ENCODE results near the gene VTN. TPM values are rescaled to one million over a fixed set of nuclear protein-coding genes. Genes with fewer than 3 reads are reported as not detected.

Gene VTN
- total RNA-seq, 1 donor: 0.09 TPM

DNA sequence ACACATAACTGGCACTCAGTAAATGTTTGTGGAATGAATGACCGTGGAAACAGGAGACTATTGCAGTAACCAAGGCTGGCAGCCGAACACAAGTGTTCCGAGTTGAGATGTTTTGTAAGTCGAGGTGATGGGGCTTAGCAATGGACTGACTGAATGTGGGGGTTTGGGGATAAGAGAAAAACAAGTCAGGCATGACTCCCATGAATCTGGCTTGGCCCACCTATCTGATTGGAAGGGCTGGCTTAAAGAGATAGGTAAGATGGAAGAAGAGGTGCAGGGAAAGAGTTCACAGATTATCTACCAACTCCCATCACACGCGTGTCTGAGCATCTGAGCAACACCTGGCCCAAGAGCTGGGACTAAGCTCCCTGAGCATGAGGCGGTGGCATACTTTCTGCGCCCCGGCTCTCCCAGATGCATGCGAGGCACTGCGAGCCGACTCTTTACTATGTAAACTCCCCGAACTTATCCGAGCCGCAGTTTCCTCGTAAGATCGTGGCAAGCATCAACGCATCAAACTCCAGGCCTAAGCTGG is 35.4 kb downstream of the VTN start:
- peak overlapping the region; percentile 95 for H3K4me3 ChIP-seq (ENCODE audit: low read depth, low read length)
- TF ChIP-seq, protein P1, sequence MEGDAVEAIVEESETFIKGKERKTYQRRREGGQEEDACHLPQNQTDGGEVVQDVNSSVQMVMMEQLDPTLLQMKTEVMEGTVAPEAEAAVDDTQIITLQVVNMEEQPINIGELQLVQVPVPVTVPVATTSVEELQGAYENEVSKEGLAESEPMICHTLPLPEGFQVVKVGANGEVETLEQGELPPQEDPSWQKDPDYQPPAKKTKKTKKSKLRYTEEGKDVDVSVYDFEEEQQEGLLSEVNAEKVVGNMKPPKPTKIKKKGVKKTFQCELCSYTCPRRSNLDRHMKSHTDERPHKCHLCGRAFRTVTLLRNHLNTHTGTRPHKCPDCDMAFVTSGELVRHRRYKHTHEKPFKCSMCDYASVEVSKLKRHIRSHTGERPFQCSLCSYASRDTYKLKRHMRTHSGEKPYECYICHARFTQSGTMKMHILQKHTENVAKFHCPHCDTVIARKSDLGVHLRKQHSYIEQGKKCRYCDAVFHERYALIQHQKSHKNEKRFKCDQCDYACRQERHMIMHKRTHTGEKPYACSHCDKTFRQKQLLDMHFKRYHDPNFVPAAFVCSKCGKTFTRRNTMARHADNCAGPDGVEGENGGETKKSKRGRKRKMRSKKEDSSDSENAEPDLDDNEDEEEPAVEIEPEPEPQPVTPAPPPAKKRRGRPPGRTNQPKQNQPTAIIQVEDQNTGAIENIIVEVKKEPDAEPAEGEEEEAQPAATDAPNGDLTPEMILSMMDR (IDR thresholded peaks at IDR 0.05; ENCODE audit: insufficient read depth, low read length): no peak
- DNase-seq (ENCODE audit: low read depth): no peak

DNA sequence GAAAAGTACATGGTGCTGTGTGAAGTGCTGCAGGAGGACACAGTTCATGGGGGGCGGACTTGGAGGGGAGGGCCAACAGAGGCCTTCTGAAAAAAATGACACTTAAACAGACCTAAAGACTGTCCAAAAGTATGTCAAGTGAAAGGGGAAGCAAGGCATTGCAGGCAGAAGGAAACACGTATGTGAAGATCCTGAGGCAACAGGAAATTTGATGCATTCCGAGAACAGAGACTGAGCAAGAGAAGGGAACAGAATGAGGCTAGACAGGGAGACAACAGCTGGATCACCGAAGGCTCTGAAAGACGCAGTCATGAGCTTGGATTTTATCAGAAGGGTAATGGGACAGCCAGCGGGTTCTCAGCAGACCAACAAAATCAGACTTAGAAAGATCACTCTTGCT is 35.9 kb downstream of the VTN start:
- peak overlapping the region; percentile 95 for H3K4me3 ChIP-seq (ENCODE audit: low read depth, low read length)
- peak; percentile 28 for DNase-seq (ENCODE audit: low read depth)
- TF ChIP-seq, protein P1 (IDR thresholded peaks at IDR 0.05; ENCODE audit: insufficient read depth, low read length): no peak

DNA sequence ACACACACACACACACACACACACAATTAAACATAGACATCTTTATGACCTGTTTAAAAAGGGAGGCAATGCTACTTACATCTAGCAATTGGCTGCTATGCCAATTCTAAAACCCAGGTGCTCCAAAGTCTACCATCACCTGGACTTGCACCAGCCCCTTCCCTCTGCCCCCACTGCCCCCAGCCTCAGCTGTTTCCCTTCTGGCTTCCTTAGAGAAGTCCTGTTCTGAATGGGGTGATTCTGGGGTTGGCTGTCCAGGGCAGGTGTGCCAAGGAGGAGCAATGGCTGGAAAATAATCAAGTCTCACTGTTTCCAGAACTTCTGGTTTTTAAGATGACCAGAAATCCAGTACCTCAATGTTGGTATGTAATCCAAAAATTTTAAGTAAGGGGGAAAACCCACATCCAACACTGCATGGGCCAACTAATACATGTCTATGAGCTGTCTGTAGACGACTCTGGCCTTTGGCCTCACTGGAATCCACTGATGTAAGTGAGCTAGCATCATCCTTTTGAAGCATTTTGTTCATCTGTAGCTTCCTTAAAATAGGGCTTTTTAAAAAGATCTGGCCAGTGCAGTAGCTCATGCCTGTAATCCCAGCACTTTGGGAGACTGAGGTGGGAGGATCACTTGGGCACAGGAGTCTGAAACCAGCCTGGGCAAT is 36.9 kb downstream of the VTN start:
- TF ChIP-seq, protein P1 (IDR thresholded peaks at IDR 0.05; ENCODE audit: insufficient read depth, low read length): no peak
- H3K4me3 ChIP-seq (ENCODE audit: low read depth, low read length): no peak overlapping the region
- no peak for DNase-seq (ENCODE audit: low read depth)

DNA sequence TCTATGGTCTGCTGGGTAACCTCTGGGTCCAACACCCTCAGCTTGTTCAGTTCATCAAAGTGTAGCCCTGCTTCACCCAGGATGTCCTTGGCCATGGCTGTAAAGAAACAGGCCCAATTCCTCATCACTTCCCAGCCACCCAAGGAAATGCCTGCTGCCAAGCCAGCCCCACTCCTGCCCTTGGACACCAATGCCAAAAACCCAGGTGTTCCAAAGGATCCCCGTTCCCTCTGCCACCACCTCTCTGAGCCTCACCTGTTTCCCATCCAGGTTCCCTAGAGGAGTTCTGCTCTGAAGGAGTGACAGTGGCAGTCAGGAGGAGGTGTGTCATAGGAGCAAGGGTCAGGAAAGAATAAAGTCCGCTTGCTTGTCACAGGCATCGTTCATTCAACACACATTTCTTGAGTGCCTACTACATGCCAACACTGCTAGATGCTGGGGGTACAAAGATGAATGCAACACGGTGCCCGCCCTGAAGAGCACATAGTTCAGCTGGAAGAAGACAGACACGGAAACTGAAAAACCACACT is 38.2 kb downstream of the VTN start:
- DNase-seq (ENCODE audit: low read depth): no peak
- TF ChIP-seq, protein P1 (IDR thresholded peaks at IDR 0.05; ENCODE audit: insufficient read depth, low read length): no peak

DNA sequence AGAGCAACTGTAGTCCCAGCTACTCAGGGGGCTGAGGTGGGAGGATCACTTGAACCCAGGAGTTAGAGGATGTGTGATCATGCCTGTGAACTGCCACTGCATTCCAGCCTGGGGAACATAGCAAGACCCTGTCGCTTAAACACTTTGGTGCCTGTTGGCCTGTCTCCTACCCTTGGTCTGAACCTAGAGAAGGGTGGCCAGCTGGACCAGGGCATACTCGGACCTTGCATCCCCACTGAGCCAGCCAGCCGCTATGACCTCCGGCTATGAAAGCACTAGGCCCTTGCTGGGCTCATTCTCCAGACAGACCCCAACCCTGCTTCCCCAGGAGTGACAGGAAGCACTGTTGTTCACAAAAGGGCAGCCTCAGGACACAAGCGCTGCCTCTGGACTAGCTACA is 39.4 kb downstream of the VTN start:
- TF ChIP-seq, protein P1 (IDR thresholded peaks at IDR 0.05; ENCODE audit: insufficient read depth, low read length): no peak
- DNase-seq (ENCODE audit: low read depth): no peak
- H3K4me3 ChIP-seq (ENCODE audit: low read depth, low read length): no peak overlapping the region

More for the DNA sequence above, 38.2 kb downstream of the VTN start:
- no peak overlapping the region for H3K4me3 ChIP-seq (ENCODE audit: low read depth, low read length)

DNA sequence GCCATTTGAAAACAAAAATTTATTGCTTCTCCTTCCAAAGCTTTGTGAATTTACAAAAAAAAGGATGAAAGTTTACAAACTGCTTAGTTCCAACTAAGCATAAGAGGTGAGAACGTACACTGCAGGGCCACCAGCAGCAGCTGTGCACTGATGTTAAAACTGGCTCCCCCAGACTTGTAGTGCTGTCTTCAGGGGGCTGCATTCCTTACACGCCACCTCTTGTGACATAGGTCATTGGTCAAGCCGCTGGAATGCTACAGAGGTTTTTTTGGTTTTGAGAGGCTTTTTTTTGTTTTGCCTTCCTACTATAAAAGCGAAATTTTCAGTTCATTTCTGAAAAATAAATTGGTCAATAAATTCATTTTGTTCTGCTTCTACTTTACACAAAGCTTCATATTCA is 41.8 kb downstream of the VTN start:
- no peak for DNase-seq (ENCODE audit: low read depth)
- TF ChIP-seq, protein P1 (IDR thresholded peaks at IDR 0.05; ENCODE audit: insufficient read depth, low read length): no peak

More for the DNA sequence above, 41.8 kb downstream of the VTN start:
- H3K4me3 ChIP-seq (ENCODE audit: low read depth, low read length): no peak overlapping the region

All from fibroblast of the aortic adventitia (primary cell).